NCI-H510A (cell line): ENCODE results near the gene TRMT61B.

Source experiments
- DNase-seq: peaks from one replicate; lab custom pipeline; 2025; lab: John Stamatoyannopoulos, UW

Gene TRMT61B

GRCh38 chr2:28870146-28870891 lies at the start of gene TRMT61B:
TRMT61B (minus strand) TSS chr2:28870309; CDS start chr2:28870277, 32 bp downstream.
- peak; percentile 92 for DNase-seq

GRCh38 chr2:28915939-28916338 lies 45.8 kb upstream of the TRMT61B start:
- no peak for DNase-seq

DNA sequence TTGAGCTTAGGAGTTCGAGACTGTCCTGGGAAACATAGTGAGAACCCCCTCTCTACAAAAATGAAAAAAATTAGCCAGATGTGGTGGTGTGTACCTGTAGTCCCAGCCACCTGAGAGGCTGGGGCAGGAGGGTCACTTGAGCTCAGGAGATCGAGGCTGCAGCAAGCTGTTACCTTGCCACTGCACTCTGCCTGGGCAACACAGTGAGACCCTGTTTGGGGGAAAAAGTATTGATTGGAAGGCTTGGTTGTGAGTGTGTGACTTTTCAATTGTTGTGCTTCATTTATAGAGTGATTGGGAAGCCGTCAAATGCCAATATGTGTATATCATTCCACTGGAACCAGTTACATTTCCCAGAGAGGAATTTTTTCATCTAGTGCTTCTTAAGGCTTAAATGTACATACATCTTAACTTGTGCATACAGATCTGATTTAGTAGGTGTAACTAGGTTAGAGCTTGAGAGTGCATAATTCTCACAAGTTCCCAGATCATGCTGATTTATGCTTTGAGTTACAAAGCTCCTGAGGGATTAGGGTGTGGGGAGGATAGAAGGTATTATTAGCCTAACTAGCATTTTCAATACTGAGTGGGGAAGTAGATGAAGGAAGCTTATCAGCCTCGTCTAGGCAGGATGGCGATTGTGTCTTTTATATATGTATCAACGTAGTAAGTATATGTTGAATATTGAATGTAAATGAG lies 39.7 kb upstream of the TRMT61B start:
- DNase-seq = no peak

DNA sequence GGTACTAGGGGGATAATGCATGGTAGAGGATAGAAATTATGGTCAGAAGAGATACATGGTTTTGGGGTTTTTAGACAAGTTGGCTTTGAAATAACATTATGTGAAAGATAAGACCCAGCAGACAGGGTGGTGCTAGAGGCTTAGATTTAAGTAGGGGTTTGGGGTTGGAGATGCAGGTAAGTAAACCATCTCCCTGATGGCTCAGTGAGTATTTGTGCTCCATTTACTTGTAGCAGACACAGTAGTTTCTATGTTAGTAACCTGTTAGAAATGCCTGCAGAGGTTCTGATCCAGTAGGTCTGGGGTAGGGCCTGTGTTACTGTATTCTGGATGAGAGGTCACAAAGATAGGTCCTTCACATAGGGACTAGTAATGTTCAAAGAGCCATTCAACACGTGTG lies 38.1 kb upstream of the TRMT61B start:
- no peak for DNase-seq

DNA sequence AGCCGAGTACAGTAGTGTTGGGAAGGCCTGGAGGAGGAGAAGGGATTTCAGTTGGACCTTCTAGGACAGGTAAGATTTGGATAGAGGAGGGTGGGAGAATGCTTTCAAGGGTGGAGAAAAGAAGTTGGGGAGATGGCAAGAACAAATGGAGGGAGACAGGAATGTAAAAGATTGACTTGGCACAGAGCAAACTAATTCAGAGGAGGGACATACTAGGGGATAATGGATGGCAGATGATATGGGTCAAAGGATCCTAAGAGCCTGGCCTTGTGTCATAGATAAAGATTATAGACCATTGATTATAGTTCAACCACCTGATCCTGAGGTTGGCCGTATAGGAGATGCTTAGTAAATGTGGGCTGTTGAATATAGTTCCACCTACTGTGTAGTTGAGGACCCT lies 36.7 kb upstream of the TRMT61B start:
- no peak for DNase-seq

GRCh38 chr2:28906376-28906775 lies 36.3 kb upstream of the TRMT61B start:
- DNase-seq = no peak

DNA sequence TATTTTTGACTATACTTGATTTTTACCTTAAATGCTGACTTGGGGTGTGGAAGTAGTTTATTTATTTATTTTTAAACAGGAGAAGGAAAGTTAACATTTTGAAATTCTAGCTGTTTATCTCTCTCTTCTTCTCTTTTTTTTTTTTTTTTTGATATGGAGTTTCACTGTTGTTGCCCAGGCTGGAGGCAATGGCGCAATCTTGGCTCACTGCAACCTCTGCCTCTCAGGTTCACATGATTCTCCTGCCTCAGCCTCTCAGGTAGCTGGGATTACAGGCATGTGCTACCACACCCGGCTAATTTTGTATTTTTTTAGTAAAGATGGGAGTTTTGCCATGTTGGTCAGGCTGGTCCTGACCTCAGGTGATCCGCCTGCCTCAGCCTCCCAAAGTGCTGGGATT lies 35.4 kb upstream of the TRMT61B start:
- DNase-seq = no peak

DNA sequence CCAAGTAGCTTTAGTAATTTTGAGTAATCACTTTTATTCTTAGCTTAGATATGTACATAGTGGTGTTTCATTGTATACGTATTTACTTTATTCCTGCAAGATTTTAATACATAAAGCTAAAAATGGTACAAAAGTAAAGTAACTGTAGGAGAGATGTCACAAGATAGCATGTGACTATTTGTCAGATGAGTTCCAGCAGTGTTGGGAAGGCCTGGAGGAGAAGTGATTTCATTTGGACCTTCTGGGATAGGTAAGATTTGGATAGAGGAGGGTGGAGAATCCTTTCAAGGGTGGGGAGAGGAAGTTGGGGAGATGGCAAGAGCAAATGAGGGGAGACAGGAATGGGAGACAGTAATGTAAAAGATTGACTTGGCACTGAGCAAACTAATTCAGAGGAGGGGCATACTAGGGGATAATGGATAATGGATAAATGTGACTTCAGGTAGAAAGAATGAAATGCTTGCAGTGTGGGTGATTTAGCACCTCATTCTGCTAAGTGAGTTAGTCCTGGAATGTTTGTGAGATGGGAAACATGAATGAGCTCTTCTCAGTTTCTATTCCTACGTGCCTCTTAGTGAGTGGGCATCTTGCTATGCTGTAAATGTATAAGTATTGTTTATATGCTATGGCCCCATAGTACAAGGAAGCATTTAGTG lies 34.8 kb upstream of the TRMT61B start:
- no peak for DNase-seq

DNA sequence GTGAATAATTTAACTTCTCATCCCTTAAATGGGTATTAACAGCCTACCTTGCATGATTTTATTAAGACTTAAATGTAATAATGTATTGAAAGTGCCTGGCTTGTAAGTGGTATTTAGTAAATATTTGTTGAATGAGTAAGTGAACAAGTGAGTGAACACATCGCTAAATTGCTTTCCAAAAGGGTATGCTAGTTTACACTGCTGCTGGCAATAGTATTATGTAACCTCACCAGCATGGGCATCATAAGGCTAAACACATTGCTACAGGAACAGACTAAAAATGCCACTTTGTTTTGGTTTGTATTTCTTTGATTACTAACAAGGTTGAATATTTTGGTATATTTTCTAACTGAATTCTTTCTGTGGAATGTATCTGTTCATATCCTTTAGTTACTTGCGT lies 34.2 kb upstream of the TRMT61B start:
- no peak for DNase-seq

- no peak for DNase-seq
Observed at GRCh38 chr2:28902584-28902983, 32.5 kb upstream of the TRMT61B start.

DNA sequence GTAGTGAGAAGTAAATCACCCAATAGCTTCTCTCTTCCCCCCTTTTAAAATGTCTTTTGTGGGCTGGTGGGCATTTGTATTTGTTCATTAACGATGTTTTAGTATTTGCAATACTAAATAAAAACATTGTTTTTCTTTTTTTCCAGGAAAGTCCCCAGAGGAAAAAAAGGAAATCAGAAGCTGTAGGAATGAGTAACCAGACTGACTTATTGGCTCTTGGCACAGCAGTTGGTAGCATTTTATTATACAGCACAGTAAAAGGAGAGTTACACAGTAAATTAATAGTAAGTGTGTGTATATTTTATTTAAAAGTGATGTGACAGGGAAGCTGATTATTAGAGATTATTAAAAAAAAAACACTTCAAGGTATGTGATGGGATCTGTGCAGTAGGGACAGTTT lies 31.7 kb upstream of the TRMT61B start:
- no peak for DNase-seq

- no peak for DNase-seq
Observed at GRCh38 chr2:28901202-28901601, 31.1 kb upstream of the TRMT61B start.

GRCh38 chr2:28898048-28898447 lies 27.9 kb upstream of the TRMT61B start:
- no peak for DNase-seq

- DNase-seq = no peak
Observed at GRCh38 chr2:28896906-28897305, 26.8 kb upstream of the TRMT61B start.

GRCh38 chr2:28895189-28895893 lies 25.2 kb upstream of the TRMT61B start:
- DNase-seq = no peak

DNA sequence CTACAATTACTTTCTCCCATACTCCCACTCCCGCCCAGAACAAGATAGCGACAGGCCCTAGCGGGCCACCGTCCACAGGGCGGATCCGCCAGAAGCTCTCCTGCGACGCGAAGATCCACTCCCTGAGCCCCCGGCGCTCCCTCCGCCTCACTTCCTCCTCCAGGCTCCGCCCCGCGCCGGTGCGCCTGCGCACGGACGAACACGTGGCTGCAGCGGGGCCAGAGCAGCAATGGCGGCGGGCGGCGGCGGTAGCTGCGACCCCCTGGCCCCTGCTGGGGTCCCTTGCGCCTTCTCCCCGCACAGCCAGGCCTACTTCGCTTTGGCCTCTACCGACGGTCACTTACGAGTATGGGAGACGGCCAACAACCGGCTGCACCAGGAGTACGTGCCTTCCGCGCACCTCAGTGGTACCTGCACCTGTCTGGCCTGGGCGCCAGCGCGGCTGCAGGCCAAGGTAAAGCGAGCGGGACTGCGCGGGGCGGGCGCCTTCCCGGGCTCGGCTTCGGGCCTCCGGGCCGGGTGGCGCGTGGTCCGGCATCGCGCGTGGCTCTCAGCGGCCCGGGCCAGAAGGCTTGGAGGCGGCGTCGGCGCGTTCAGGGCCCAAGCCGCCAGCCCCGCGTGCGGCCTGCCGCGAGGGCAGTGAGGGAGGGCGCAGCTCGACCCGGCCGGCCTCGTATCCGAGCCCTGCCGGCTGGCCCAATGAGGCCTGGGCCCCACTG lies 24.5 kb upstream of the TRMT61B start, which contains the start of gene WDR43:
TSS of gene WDR43 (plus strand) at position 198 of the 719 bp plus-strand sequence. CDS start at position 230, 32 bp downstream.
- peak; percentile 96 for DNase-seq

DNA sequence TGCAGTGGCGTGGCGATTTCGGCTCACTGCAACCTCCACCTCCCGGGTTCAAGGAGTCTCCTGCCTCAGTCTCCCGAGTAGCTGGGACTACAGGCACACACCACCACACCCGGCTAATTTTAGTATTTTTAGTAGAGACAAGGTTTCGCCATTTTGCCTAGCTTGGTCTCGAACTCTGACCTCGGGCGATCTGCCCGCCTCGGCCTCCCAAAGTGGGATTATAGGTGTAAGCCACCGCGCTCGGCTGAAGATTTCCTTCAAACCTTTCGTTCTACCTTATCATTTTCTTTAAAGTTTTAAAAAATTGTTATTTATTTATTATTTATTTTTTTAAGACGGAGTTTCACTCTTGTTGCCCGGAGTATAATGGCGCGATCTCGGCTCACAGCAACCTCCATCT lies 23.4 kb upstream of the TRMT61B start:
- DNase-seq = no peak

DNA sequence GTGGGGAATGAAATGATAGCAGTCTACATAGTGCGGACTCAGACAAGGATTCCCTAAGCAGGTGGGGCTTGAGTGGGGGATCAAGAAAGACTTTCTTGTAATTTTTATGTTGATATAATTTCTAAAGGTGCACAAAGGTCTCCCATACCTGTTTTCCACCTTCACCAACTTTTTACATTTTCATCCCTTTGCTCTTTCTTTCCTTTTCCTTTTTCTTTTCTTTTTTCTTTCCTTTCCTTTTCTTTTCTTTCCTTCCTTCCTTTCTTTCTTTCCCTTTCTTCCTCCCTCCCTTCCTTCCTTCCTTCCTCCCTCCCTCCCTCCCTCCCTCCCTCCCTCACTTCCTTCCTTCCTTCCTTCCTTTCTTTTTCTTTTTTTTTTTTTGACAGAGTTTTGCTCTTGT lies 10.1 kb upstream of the TRMT61B start:
- no peak for DNase-seq

GRCh38 chr2:28871620-28872019 lies 1.5 kb upstream of the TRMT61B start:
- no peak for DNase-seq

DNA sequence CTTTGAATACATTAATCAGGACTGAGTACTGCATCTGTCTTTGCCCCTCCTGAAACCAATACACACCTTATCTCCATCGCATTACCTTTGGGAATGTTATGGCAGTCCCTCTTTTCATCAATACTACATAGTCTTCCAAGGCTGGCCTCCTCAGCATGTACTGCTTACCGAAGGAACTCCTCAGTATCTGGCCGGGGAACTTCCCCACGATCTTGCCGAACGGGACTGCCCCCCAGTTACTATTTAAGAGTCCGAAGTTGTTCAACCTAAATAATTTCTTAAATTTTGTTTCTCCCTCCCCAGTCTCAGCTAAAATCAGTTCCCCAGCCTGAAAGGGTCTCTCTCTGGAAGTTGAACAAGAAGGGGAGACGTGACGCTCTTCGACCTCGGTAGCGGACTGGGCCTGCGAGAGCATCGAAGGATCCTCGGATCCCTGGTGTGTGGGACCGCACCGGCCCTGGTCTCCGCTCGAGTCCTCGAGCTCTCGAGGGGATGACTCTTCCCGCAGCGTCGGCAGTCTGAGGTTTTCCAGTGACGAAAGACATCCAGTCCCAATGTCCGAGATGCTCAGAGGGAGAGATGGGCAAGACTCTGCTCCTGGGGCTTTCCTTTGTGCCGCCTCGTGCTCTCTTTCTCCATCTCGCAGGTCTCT lies 489 bp downstream of the TRMT61B start:
- no peak for DNase-seq

GRCh38 chr2:28868611-28869010 lies 1.5 kb downstream of the TRMT61B start:
- no peak for DNase-seq
